Measurements from ENCODE around the gene FOXL3.

Gene FOXL3

GRCh38 chr7:270351-270983 lies 19.5 kb upstream of the FOXL3 start:
- Mint-ChIP-seq H3K4me1 (ENCODE audit: low read depth) (no peaks in the 10 kb centered on the region), H3K9me3 (peaks cover 24% of the 10 kb centered on the region), H3K27ac (no peak overlapping the region), H3K27me3 (no peaks in the 10 kb centered on the region), H3K36me3 (ENCODE audit: low read depth) (no peaks in the 10 kb centered on the region), H3K4me3 (no peak overlapping the region)

- Mint-ChIP-seq H3K4me1 (ENCODE audit: low read depth) (no peaks in the 10 kb centered on the region), H3K4me3 (no peak overlapping the region), H3K36me3 (ENCODE audit: low read depth) (no peaks in the 10 kb centered on the region), H3K27ac (no peak overlapping the region), H3K9me3 (peaks cover 24% of the 10 kb centered on the region), H3K27me3 (no peaks in the 10 kb centered on the region)
These were observed 18.5 kb upstream of the FOXL3 start for GRCh38 chr7:271266-272107.

DNA sequence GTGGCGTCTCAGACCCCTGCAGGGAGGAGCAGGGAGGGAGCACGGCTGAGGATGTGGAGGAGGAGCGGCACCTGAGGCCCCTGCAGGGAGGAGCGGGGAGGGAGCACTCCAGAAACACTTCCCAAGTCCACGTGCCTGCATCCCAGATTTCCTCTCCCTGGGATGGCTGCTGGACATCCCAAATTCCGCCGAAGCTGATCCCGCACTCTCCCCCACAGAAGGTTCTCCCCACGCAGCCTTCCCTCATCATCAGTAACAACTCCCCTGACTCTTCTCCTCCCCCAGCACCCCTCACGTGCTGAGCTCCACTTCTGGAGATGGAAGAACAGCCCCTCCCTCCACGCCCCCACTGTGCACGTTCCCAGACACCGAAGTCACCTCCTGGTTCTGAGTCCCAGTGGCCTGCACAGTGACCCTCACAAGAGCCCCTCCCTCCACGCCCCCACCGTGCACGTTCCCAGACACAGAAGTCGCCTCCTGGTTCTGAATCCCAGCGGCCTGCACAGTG lies 17.8 kb upstream of the FOXL3 start:
- no peak overlapping the region for H3K27ac Mint-ChIP-seq
- no peaks in the 10 kb centered on the region for H3K4me1 Mint-ChIP-seq (ENCODE audit: low read depth)
- H3K9me3 Mint-ChIP-seq = peaks cover 24% of the 10 kb centered on the region
- H3K36me3 Mint-ChIP-seq (ENCODE audit: low read depth) = no peaks in the 10 kb centered on the region
- H3K27me3 Mint-ChIP-seq = no peaks in the 10 kb centered on the region
- H3K4me3 Mint-ChIP-seq = no peak overlapping the region

DNA sequence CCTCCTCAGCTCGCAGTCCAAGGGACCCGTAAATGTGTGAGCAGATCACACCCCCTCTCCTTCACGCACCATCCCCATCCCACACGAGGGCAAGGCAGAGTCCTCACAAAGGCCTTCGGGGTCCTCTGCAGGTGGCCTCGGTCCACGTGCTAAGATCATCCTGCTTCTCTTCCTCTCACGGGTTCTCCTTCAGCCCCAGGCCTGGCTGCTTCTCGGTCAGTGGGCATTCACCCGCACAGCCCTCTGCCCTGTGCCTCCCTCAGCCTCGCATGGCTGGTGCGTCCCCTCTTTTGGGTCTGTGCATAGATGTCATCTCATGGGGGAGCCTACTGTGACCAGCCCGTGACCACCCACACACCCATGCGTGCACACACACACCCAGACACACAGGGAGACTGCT lies 17.3 kb upstream of the FOXL3 start:
- no peaks in the 10 kb centered on the region for H3K27me3 Mint-ChIP-seq
- no peak overlapping the region for H3K4me3 Mint-ChIP-seq
- no peaks in the 10 kb centered on the region for H3K36me3 Mint-ChIP-seq (ENCODE audit: low read depth)
- no peak overlapping the region for H3K27ac Mint-ChIP-seq
- H3K4me1 Mint-ChIP-seq (ENCODE audit: low read depth) = no peaks in the 10 kb centered on the region
- H3K9me3 Mint-ChIP-seq = peaks cover 24% of the 10 kb centered on the region

DNA sequence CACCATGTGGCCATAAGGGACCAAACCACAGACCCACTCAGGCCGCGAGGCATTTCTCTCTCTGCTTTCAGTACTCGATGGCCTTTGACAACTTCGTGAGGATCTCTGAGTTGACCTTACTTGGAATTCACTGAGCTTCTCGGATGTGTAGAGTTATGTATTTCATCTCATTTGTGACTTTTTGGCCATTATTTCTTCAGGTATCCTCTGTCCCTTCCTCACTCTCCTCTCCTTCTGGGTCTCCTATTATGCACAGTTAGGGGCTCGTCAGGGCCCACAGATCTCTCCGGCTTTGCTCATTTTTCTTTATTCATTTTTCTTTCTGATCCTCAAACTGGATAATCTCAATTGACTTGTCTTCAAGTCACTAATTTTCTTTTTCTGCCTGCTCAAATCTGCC lies 16.6 kb upstream of the FOXL3 start:
- no peak overlapping the region for H3K4me3 Mint-ChIP-seq
- H3K4me1 Mint-ChIP-seq (ENCODE audit: low read depth) = no peaks in the 10 kb centered on the region
- no peak overlapping the region for H3K27ac Mint-ChIP-seq
- no peaks in the 10 kb centered on the region for H3K27me3 Mint-ChIP-seq
- no peaks in the 10 kb centered on the region for H3K36me3 Mint-ChIP-seq (ENCODE audit: low read depth)
- H3K9me3 Mint-ChIP-seq = peaks cover 24% of the 10 kb centered on the region

DNA sequence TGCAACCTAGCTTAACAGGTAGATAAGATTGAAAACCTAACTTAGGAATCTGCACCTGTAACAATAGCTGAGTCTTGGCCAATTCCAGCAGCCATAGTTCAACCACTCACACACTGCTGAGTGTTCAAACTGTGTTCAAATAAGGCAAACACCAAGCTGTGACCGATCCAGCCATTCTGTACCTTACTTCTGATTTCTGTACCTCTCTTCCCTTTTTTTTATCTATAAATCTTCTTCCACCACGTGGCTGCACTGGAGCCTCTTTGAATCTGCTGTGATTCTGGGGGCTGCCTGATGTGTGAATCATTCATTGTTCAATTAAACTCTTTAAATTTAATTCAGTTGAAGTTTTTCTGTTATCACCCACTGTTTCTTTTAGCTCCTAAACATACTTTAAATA lies 15.7 kb upstream of the FOXL3 start:
- Mint-ChIP-seq H3K27ac (no peak overlapping the region), H3K4me3 (no peak overlapping the region), H3K36me3 (ENCODE audit: low read depth) (no peaks in the 10 kb centered on the region), H3K9me3 (peaks cover 24% of the 10 kb centered on the region), H3K4me1 (ENCODE audit: low read depth) (no peaks in the 10 kb centered on the region), H3K27me3 (no peaks in the 10 kb centered on the region)

DNA sequence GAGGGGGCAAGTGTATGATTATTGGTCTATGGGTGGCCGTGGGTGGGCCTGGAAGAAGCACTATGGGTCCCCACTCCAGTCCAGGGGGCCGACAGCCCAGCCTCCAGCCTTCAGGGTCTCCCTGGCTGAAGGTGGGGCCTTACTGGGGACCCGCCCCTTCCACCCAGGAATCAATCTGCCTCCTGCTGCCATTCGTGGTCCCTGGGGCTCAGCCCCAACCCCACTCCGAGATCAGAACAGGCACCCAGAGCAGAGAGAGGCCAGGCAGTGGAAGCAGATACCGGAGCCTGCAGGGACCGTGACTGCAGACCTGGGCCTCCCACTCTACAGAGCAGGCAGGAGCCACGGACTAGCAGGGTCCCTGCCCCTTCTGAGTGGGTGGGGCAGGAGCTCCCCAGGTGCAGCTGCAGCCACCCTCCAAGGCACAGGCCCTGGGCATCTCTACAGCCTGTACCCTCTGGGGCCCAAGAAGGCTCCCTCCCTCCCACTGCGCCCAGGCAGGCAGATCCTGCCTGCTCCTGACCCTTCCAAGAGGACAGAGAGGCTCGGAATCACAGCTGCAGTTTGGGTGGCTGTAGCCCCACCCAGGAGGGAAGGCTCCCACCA lies 13.6 kb upstream of the FOXL3 start:
- Mint-ChIP-seq H3K4me1 (ENCODE audit: low read depth) (no peaks in the 10 kb centered on the region), H3K9me3 (peaks cover 24% of the 10 kb centered on the region), H3K36me3 (ENCODE audit: low read depth) (no peaks in the 10 kb centered on the region), H3K4me3 (no peak overlapping the region), H3K27ac (no peak overlapping the region), H3K27me3 (peaks cover 9% of the 10 kb centered on the region)

DNA sequence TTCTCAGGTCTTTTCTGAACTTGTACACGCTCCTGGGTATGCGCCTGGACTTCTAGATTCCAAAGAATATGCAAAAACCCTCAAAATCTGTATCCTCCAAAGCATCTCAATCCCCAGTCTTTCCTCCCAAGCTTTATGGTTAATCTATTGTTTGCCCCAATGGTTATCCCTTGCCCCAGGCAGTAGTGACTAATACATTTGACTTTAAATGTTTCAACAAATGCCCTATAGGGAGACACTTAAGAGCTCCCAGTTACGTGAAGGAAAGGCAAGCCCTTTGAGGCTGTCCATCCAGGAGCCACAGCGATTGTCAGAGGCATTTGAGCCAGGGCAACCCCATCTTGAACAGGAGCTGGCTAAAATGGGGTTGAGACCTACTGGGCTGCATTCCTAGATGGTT lies 12.7 kb upstream of the FOXL3 start:
- peaks cover 24% of the 10 kb centered on the region for H3K9me3 Mint-ChIP-seq
- H3K27me3 Mint-ChIP-seq = peaks cover 12% of the 10 kb centered on the region
- H3K4me3 Mint-ChIP-seq = no peak overlapping the region
- H3K4me1 Mint-ChIP-seq (ENCODE audit: low read depth) = no peaks in the 10 kb centered on the region
- H3K27ac Mint-ChIP-seq = no peak overlapping the region
- no peaks in the 10 kb centered on the region for H3K36me3 Mint-ChIP-seq (ENCODE audit: low read depth)

GRCh38 chr7:278081-278480 lies 11.9 kb upstream of the FOXL3 start:
- no peaks in the 10 kb centered on the region for H3K36me3 Mint-ChIP-seq (ENCODE audit: low read depth)

GRCh38 chr7:279821-280220 lies 10.1 kb upstream of the FOXL3 start:
- H3K27me3 Mint-ChIP-seq = peaks cover 12% of the 10 kb centered on the region
- no peak overlapping the region for H3K4me3 Mint-ChIP-seq
- H3K36me3 Mint-ChIP-seq (ENCODE audit: low read depth) = no peaks in the 10 kb centered on the region
- peaks cover 5% of the 10 kb centered on the region for H3K9me3 Mint-ChIP-seq
- no peaks in the 10 kb centered on the region for H3K4me1 Mint-ChIP-seq (ENCODE audit: low read depth)
- no peak overlapping the region for H3K27ac Mint-ChIP-seq

More at GRCh38 chr7:278081-278480, 11.9 kb upstream of the FOXL3 start:
- no peaks in the 10 kb centered on the region for H3K4me1 Mint-ChIP-seq (ENCODE audit: low read depth)
- no peak overlapping the region for H3K4me3 Mint-ChIP-seq
- H3K9me3 Mint-ChIP-seq = peaks cover 19% of the 10 kb centered on the region
- peaks cover 12% of the 10 kb centered on the region for H3K27me3 Mint-ChIP-seq
- no peak overlapping the region for H3K27ac Mint-ChIP-seq

DNA sequence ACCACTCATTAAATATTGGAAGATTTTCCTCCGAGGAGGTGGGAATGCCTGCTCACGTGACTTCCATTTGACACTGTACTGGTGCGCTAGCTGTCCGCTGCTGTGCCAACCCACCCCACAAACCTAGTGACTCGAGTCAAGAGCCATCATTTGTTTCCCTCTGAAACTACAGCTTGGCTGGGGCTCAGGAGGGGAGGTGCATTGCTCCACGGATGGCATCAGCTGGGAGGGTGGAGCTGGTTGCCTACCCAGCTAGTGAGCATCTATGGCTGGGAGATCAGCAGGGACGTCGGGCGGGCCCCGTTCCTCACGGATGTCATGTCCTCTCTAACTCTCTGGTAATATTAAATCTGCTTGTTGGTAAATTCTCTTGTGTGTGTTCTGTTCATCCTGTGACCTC lies 9.5 kb upstream of the FOXL3 start:
- Mint-ChIP-seq H3K4me1 (ENCODE audit: low read depth) (no peaks in the 10 kb centered on the region), H3K27ac (no peak overlapping the region), H3K27me3 (peaks cover 16% of the 10 kb centered on the region), H3K36me3 (ENCODE audit: low read depth) (no peaks in the 10 kb centered on the region), H3K4me3 (no peak overlapping the region), H3K9me3 (no peaks in the 10 kb centered on the region)

GRCh38 chr7:281637-282036 lies 8.3 kb upstream of the FOXL3 start:
- no peak overlapping the region for H3K27ac Mint-ChIP-seq
- H3K36me3 Mint-ChIP-seq (ENCODE audit: low read depth) = no peaks in the 10 kb centered on the region
- H3K4me1 Mint-ChIP-seq (ENCODE audit: low read depth) = no peaks in the 10 kb centered on the region
- no peak overlapping the region for H3K4me3 Mint-ChIP-seq
- H3K27me3 Mint-ChIP-seq = peaks cover 20% of the 10 kb centered on the region
- no peaks in the 10 kb centered on the region for H3K9me3 Mint-ChIP-seq

- H3K27me3 Mint-ChIP-seq = peaks cover 23% of the 10 kb centered on the region
- H3K4me1 Mint-ChIP-seq (ENCODE audit: low read depth) = no peaks in the 10 kb centered on the region
- H3K27ac Mint-ChIP-seq = no peak overlapping the region
- no peak overlapping the region for H3K4me3 Mint-ChIP-seq
- no peaks in the 10 kb centered on the region for H3K9me3 Mint-ChIP-seq
- H3K36me3 Mint-ChIP-seq (ENCODE audit: low read depth) = no peaks in the 10 kb centered on the region
These were observed 7.3 kb upstream of the FOXL3 start for GRCh38 chr7:282621-283020.

GRCh38 chr7:284762-285722 lies 4.9 kb upstream of the FOXL3 start:
- no peaks in the 10 kb centered on the region for H3K36me3 Mint-ChIP-seq (ENCODE audit: low read depth)
- no peaks in the 10 kb centered on the region for H3K9me3 Mint-ChIP-seq
- H3K27ac Mint-ChIP-seq = no peak overlapping the region
- H3K4me3 Mint-ChIP-seq = no peak overlapping the region
- no peaks in the 10 kb centered on the region for H3K4me1 Mint-ChIP-seq (ENCODE audit: low read depth)
- H3K27me3 Mint-ChIP-seq = peaks cover 37% of the 10 kb centered on the region

All from stimulated activated naive CD8-positive, alpha-beta T cell treated with anti-CD3 and anti-CD28 coated beads, Interleukin-15, Interleukin-2, amounts not matched to agents 100 ng/mL and 50 ng/mL, for 24 hours (primary cell).